AG04450 (cell line): Measurements from ENCODE around the gene MEG3. TPM values are rescaled to one million over a fixed set of nuclear protein-coding genes. Genes with fewer than 3 reads are reported as not detected.

Source experiments
- CTCF ChIA-PET: fragments of 300-600, 350-600 bp; formaldehyde crosslinking; extraction: SDS; loops from one replicate; lab custom pipeline; 2022; ENCODE audit warnings: antibody characterized with exemption, inconsistent platforms; lab: Charles Lee
- POLR2A ChIA-PET: fragments of 350-600 bp; formaldehyde crosslinking; extraction: SDS; loops from one replicate; lab custom pipeline; 2021; ENCODE audit warnings: antibody characterized with exemption, inconsistent platforms; lab: Yijun Ruan, JAX
- DNase-seq: peaks from one replicate; pipeline ENCODE4 v3.0.0-alpha.2; 2011; ENCODE audit warnings: low read depth, low spot score
- H3K27ac ChIP-seq: one replicate; pipeline ENCODE4 v1.5.1; 2012; ENCODE audit warnings: low read depth, low read length, control low read depth
- H3K27me3 ChIP-seq: one replicate; pipeline ENCODE4 v1.6.0; 2012; ENCODE audit warnings: low read length; ENCODE audit not compliant: control insufficient read depth, insufficient read depth
- H3K4me3 ChIP-seq: 2 replicates; pipeline ENCODE4 v1.5.1; 2011; ENCODE audit warnings: mild to moderate bottlenecking, low read depth, low read length, control low read depth
- H3K9me3 ChIP-seq: 2 replicates; pipeline ENCODE4 v1.5.1; 2012; ENCODE audit warnings: low read length; ENCODE audit not compliant: control insufficient read depth, insufficient read depth
- CTCF ChIP-seq: IDR thresholded peaks from 2 replicates; pipeline ENCODE4 v1.5.1; 2011; ENCODE audit warnings: low read depth, low read length, control low read depth, inconsistent platforms
- polyA plus RNA-seq: library from polyadenylated mRNA; depleted of rRNA; stranded (reverse); fragments of >200 nt; gene quantifications from 2 replicates; pipeline ENCODE4 v1.2.3, GENCODE V29; 2011; rRNA removed
- small RNA-seq: library from RNA; depleted of rRNA; stranded (forward); fragments of <200 nt; gene quantifications from one replicate; pipeline ENCODE3, GENCODE V24; 2012; ENCODE audit warnings: low read depth; ENCODE audit not compliant: insufficient read length

Gene MEG3
- polyA plus RNA-seq, 1 experiment = 310 TPM

GRCh38 chr14:100905166-100905565 is 79.2 kb downstream of the MEG3 start:
- no peak for DNase-seq
- ChIA-PET POLR2A (no interaction called here), CTCF (no interaction called here)
- Histone ChIP-seq H3K9me3 (peaks cover 8% of the 10 kb centered on the region; the same call in 1 of the 2 replicates), H3K27me3 (peaks cover 17% of the 10 kb centered on the region), H3K4me3 (no peak overlapping the region), H3K27ac (no peak overlapping the region)
- no peak for TF ChIP-seq CTCF

GRCh38 chr14:100906420-100906819 is 80.5 kb downstream of the MEG3 start:
- 0 out of 2 replicates have a peak, but pooled peaks have one; percentile 8 for TF ChIP-seq CTCF

GRCh38 chr14:100907240-100907639 is 81.3 kb downstream of the MEG3 start:
- Histone ChIP-seq H3K9me3 (no peaks in the 10 kb centered on the region; the same call in 1 of the 2 replicates), H3K27me3 (peaks cover 12% of the 10 kb centered on the region), H3K4me3 (no peak overlapping the region), H3K27ac (no peak overlapping the region)
- DNase-seq = no peak
- CTCF ChIA-PET = interaction anchor here (1.0 kb wide), 1 partner anchor 328 kb away, joined by 4 read pairs; no protein-coding TSS in a partner anchor
- no peak for TF ChIP-seq CTCF
- POLR2A ChIA-PET = no interaction called here

More at GRCh38 chr14:100906420-100906819, 80.5 kb downstream of the MEG3 start:
- Histone ChIP-seq H3K27me3 (peaks cover 14% of the 10 kb centered on the region), H3K4me3 (no peak overlapping the region), H3K9me3 (peaks cover 7% of the 10 kb centered on the region; the same call in 1 of the 2 replicates), H3K27ac (no peak overlapping the region)
- ChIA-PET POLR2A (no interaction called here), CTCF (no interaction called here)
- DNase-seq = no peak

GRCh38 chr14:100909439-100909838 is 83.5 kb downstream of the MEG3 start:
- ChIA-PET POLR2A (no interaction called here), CTCF (no interaction called here)
- TF ChIP-seq CTCF = no peak
- Histone ChIP-seq H3K27ac (no peak overlapping the region), H3K27me3 (peaks cover 5% of the 10 kb centered on the region), H3K9me3 (no peaks in the 10 kb centered on the region; the same call in 1 of the 2 replicates), H3K4me3 (no peak overlapping the region)
- DNase-seq = no peak

Small RNAs within 50 kb of the gene (small RNA-seq; reads per million reads assigned to genes)
- gene AL117190.3 (not detected), gene MIR127 (not detected), gene MIR136 (not detected), gene MIR2392 (not detected), gene MIR337 (1,048 reads per million, percentile 96 among the genes with 10 or more reads in this experiment), gene MIR431 (not detected), gene MIR432 (not detected), gene MIR433 (not detected), gene MIR493 (8,869 reads per million, percentile 99 among the genes with 10 or more reads in this experiment), gene RF01928 (not detected), gene RF02145 (not detected), gene SNORD112 (12.4 reads per million, percentile 74 among the genes with 10 or more reads in this experiment)

Other genes with a start within 250 kb of the MEG3 start
- gene BEGAIN, start 238.7 kb upstream of the MEG3 start, polyA plus RNA-seq = 0.16 and 0.48 TPM in 2 replicates
- gene DLK1, start 99.2 kb upstream of the MEG3 start, polyA plus RNA-seq = 0.12 TPM in 1 of 2 replicates, not detected in the other
- not detected in 2 replicates for gene RTL1, start 77.6 kb downstream of the MEG3 start, polyA plus RNA-seq